Stimulated activated CD8-positive, alpha-beta memory T cell treated with anti-CD3 and anti-CD28 coated beads, Interleukin-12 subunit alpha, Interleukin-12 subunit beta, amount 100 ng/mL, for 24 hours (primary cell): ENCODE data around the gene THADA.

Source experiments
- DNase-seq: peaks from one replicate; pipeline ENCODE4 v3.0.0-alpha.2; 2020; ENCODE audit errors: extremely low read depth

Gene THADA

DNA sequence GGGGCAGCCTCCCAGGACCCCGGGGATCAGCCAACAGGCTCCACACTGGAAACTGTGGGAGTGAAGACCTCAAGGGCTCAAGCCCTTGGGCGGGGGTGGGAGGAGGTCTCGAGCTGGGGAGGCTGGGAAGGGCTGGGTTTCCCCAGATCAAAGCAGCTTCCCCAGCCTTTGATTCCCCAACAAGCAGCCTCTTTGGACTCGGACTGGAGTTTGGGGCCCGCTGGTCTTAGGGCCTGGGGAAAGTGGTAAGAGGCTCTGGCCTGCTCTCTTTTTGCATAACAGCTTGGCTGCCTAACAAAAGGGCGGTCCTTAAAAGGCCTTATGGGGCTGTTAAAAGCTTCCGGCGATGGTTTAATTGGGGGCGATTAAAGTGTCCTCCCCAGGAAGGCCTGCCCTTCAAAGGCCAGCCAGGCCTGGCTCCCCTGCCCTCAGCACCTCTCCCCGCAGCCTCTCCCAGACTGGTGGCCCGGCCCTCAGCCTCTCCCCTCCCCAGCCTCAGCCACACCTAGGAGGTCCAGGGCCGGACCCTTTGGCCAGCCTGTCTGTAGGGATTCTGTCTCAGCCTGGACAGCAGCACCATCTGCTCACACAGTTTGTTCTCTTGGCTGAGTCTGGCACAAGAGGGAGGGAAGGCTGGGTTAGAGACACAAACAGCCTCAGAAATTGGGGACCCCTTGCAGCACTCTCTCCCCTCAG, 409.0 kb downstream of the THADA start:
- no peak for DNase-seq

DNA sequence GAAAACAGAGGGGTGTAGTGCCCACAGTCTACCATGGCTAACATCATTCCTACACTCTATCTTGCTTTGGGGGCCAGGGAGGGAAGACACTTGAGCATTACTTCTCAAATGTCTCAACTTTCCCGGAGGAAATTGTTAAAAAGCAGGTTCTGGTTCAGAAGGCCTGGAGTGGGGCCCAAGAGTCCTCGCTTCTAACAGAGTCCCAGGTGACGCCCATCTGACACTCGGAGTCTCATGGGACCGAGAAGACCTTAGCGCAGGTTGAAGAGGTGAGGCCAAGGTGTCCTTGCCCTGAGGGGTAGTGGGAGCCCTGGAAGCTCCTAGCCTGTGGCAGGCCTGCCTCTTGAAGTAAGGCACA, 409.5 kb downstream of the THADA start:
- DNase-seq = no peak

DNA sequence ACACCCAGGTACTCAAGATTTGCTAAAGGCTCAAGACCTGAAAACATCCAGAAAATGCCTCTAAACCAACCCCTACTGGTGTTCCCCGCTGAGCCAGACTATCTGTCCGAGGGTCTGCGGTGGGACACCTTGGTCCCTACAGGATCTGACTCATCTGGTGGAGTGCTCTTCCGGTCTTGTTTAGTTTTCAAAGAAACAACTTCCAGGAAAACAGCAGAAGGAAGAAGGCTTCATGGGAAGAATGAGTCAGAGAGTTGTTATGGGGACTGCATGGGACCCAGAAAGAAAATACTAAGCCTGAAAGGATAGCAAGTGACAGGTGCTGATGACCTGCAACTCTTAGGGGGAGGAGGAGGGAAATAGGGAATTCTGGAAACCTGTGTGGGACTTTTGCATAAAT, 410.7 kb downstream of the THADA start:
- no peak for DNase-seq

DNA sequence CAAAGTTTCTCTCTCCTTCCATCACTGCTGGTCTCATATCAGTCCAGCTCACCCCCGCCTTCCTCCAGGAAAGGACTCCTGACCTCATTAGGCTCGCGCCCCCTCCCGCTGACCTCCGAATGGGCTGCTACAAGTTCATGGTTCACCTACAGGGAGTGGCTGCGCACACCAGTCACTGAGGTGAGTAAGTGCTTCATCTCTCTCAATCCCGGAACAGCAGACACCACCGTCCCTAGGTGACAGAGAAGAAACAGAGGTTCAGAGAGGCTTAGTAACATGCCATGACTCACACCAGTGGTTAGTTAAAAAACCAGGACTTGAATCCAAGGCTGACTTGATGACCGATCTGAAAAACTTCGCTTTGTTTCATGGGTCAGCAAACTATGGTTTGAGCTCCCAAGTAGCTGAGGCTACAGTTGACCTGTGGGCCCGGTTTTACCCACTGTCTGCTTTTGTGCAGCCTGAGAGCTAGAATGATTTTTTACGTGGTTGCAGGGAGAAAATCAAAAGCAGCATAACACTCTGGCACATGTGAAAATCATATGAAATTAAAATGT, 411.4 kb downstream of the THADA start:
- no peak for DNase-seq

DNA sequence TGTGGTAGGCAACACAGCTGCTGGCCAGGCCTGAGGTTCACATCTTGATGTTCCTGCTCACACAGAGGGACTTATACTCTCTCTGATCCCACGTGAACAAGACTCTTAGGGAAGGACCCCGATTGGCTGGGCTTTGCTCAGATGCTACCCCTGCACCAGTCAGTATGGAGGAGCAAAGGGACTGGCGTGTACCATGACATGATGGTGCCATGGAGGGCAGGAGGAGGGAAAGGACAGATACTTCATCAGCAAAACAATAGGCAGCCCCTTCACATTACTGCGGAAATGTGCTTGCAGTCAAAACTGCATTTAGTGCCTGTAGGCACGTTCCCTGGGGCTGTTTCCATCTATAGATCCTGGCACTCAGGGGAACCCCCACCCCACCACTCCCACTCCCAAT, 412.1 kb downstream of the THADA start:
- no peak for DNase-seq

DNA sequence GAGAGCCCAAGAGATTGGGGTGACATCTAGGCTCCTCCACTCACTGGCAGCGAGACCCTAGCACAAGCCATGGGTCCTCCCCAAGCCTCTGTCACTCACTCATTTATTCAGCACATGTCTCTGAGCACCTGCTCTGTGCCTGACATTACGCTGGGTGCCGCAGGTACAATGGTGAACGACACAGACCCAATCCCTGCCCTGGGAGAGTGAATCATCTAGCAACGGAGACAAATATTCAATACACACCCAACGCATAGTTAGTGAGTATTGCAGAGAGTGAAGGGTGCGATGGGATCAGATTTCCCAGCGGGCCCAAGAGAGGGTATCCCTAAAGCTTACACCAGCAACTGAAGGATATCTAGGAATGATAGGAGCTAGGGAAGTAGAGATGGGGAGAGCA, 414.9 kb downstream of the THADA start:
- no peak for DNase-seq
